Measurements from ENCODE around the gene NLE1. TPM values are rescaled to one million over a fixed set of nuclear protein-coding genes. Genes with fewer than 3 reads are reported as not detected.

Gene NLE1
- total and polyA plus RNA-seq, 2 experiments from 2014 or later: 3.9 to 12.7 TPM

- H3K79me2 ChIP-seq: no peaks in the 10 kb centered on the region
- no peaks in the 10 kb centered on the region for H4K20me1 ChIP-seq (ENCODE audit: insufficient read depth, poor library complexity, severe bottlenecking)
- no peak for DNase-seq (ENCODE audit: low spot score)
- no peak overlapping the region for H3K4me2 ChIP-seq
- no peaks in the 10 kb centered on the region for H3K9me3 ChIP-seq (ENCODE audit: low read depth)
- H2AFZ ChIP-seq: no peak overlapping the region
- TF ChIP-seq EZH2phosphoT487 (IDR thresholded peaks at IDR 0.05; ENCODE audit: low read depth, severe bottlenecking, unreplicated experiment) (no peak), EZH2 (IDR thresholded peaks at IDR 0.05; ENCODE audit: borderline replicate concordance) (no peak), CTCF (IDR thresholded peaks at IDR 0.05; ENCODE audit: poor library complexity) (no peak)
- peaks cover 3% of the 10 kb centered on the region for H3K27me3 ChIP-seq
- no peaks in the 10 kb centered on the region for H3K36me3 ChIP-seq (replicated peaks; ENCODE audit: insufficient read depth, low read depth)
- no peak overlapping the region for H3K27ac ChIP-seq
- no peaks in the 10 kb centered on the region for H3K4me1 ChIP-seq (ENCODE audit: insufficient read depth)
- no peaks in the 10 kb centered on the region for H3K9me2 ChIP-seq (replicated peaks; ENCODE audit: insufficient read depth)
- 86% methylated on average over 18 of the region's 18 CpGs for WGBS (ENCODE audit: low lambda C conversion rate, missing lambda C conversion rate)
- no peak overlapping the region for H3K4me3 ChIP-seq
These were observed 29.1 kb upstream of the NLE1 start for GRCh38 chr17:35170968-35171771.

GRCh38 chr17:35169835-35170363 lies 27.8 kb upstream of the NLE1 start:
- Histone ChIP-seq H3K27me3 (peaks cover 3% of the 10 kb centered on the region), H3K79me2 (no peaks in the 10 kb centered on the region), H3K9me3 (ENCODE audit: low read depth) (no peaks in the 10 kb centered on the region), H3K4me2 (no peak overlapping the region), H4K20me1 (ENCODE audit: insufficient read depth, poor library complexity, severe bottlenecking) (no peaks in the 10 kb centered on the region), H3K27ac (no peak overlapping the region), H2AFZ (no peak overlapping the region), H3K4me1 (ENCODE audit: insufficient read depth) (no peaks in the 10 kb centered on the region), H3K4me3 (no peak overlapping the region), H3K36me3 (replicated peaks; ENCODE audit: insufficient read depth, low read depth) (no peaks in the 10 kb centered on the region), H3K9me2 (replicated peaks; ENCODE audit: insufficient read depth) (no peaks in the 10 kb centered on the region)
- DNase-seq (ENCODE audit: low spot score): no peak
- 92% methylated on average over 17 of the region's 17 CpGs for WGBS (ENCODE audit: low lambda C conversion rate, missing lambda C conversion rate)
- no peak for TF ChIP-seq CTCF (IDR thresholded peaks at IDR 0.05; ENCODE audit: poor library complexity)
- TF ChIP-seq EZH2 (IDR thresholded peaks at IDR 0.05; ENCODE audit: borderline replicate concordance): no peak
- no peak for TF ChIP-seq EZH2phosphoT487 (IDR thresholded peaks at IDR 0.05; ENCODE audit: low read depth, severe bottlenecking, unreplicated experiment)

- Histone ChIP-seq H3K79me2 (no peaks in the 10 kb centered on the region), H3K4me3 (no peak overlapping the region), H3K27ac (no peak overlapping the region), H2AFZ (no peak overlapping the region), H4K20me1 (ENCODE audit: insufficient read depth, poor library complexity, severe bottlenecking) (no peaks in the 10 kb centered on the region), H3K9me3 (ENCODE audit: low read depth) (no peaks in the 10 kb centered on the region), H3K4me2 (no peak overlapping the region), H3K36me3 (replicated peaks; ENCODE audit: insufficient read depth, low read depth) (no peaks in the 10 kb centered on the region), H3K27me3 (peaks cover 2% of the 10 kb centered on the region), H3K9me2 (replicated peaks; ENCODE audit: insufficient read depth) (no peaks in the 10 kb centered on the region), H3K4me1 (ENCODE audit: insufficient read depth) (no peaks in the 10 kb centered on the region)
- DNase-seq (ENCODE audit: low spot score): no peak
- 86% methylated on average over 1 of the region's 1 CpG for WGBS (ENCODE audit: low lambda C conversion rate, missing lambda C conversion rate)
- no peak for TF ChIP-seq EZH2phosphoT487 (IDR thresholded peaks at IDR 0.05; ENCODE audit: low read depth, severe bottlenecking, unreplicated experiment)
- TF ChIP-seq CTCF (IDR thresholded peaks at IDR 0.05; ENCODE audit: poor library complexity): no peak
- TF ChIP-seq EZH2 (IDR thresholded peaks at IDR 0.05; ENCODE audit: borderline replicate concordance): no peak
These were observed 25.6 kb upstream of the NLE1 start for GRCh38 chr17:35167666-35168065.
